ENCODE data around the gene TEKTIP1.
"Not testable (repeated sequence)": the region's sequence is repeated elsewhere in the genome, so short reads cannot be mapped to it uniquely, and the experiment has no call there.

The TEKTIP1 gene

GRCh38 chr19:3548606-3549005 lies 9.6 kb downstream of the TEKTIP1 start:
- no peak for ATAC-seq
- H3K27me3 Mint-ChIP-seq: no peaks in the 10 kb centered on the region

GRCh38 chr19:3549816-3550215 lies 10.8 kb downstream of the TEKTIP1 start:
- H3K4me3 Mint-ChIP-seq: no peak overlapping the region
- peaks cover 3% of the 10 kb centered on the region for H3K36me3 Mint-ChIP-seq (ENCODE audit: low read depth)
- H3K27ac Mint-ChIP-seq: no peak overlapping the region
- DNase-seq (no peak), ATAC-seq (no peak)
- no peaks in the 10 kb centered on the region for H3K9me3 Mint-ChIP-seq
- H3K4me1 Mint-ChIP-seq: peaks cover 34% of the 10 kb centered on the region
- no peaks in the 10 kb centered on the region for H3K27me3 Mint-ChIP-seq

More at GRCh38 chr19:3548606-3549005, 9.6 kb downstream of the TEKTIP1 start:
- DNase-seq: no peak
- Mint-ChIP-seq H3K4me1 (peaks cover 27% of the 10 kb centered on the region), H3K36me3 (ENCODE audit: low read depth) (peaks cover 3% of the 10 kb centered on the region), H3K4me3 (no peak overlapping the region), H3K9me3 (no peaks in the 10 kb centered on the region), H3K27ac (no peak overlapping the region)

GRCh38 chr19:3550947-3551791 lies 12.2 kb downstream of the TEKTIP1 start:
- peak overlapping the region; percentile 31 for H3K27ac Mint-ChIP-seq
- ATAC-seq: no peak
- H3K4me3 Mint-ChIP-seq: no peak overlapping the region
- peaks cover 37% of the 10 kb centered on the region for H3K4me1 Mint-ChIP-seq
- H3K36me3 Mint-ChIP-seq (ENCODE audit: low read depth): no peaks in the 10 kb centered on the region
- H3K27me3 Mint-ChIP-seq: no peaks in the 10 kb centered on the region
- no peak for DNase-seq
- no peaks in the 10 kb centered on the region for H3K9me3 Mint-ChIP-seq

- H3K36me3 Mint-ChIP-seq (ENCODE audit: low read depth): peaks cover 1% of the 10 kb centered on the region
- no peak for ATAC-seq
- no peaks in the 10 kb centered on the region for H3K27me3 Mint-ChIP-seq
- DNase-seq: no peak
- no peaks in the 10 kb centered on the region for H3K9me3 Mint-ChIP-seq
- peaks cover 43% of the 10 kb centered on the region for H3K4me1 Mint-ChIP-seq
- peak overlapping the region; percentile 31 for H3K27ac Mint-ChIP-seq
- no peak overlapping the region for H3K4me3 Mint-ChIP-seq
These were observed 12.8 kb downstream of the TEKTIP1 start for GRCh38 chr19:3551792-3552095.

- Mint-ChIP-seq H3K4me1 (peaks cover 52% of the 10 kb centered on the region), H3K9me3 (no peaks in the 10 kb centered on the region), H3K36me3 (ENCODE audit: low read depth) (peaks cover 2% of the 10 kb centered on the region), H3K4me3 (peak overlapping the region; percentile 99), H3K27me3 (no peaks in the 10 kb centered on the region), H3K27ac (peak overlapping the region; percentile 80)
- DNase-seq: no peak
- no peak for ATAC-seq
These were observed 15.5 kb downstream of the TEKTIP1 start for GRCh38 chr19:3554254-3555083.

GRCh38 chr19:3555653-3556422 lies 16.9 kb downstream of the TEKTIP1 start:
- H3K36me3 Mint-ChIP-seq (ENCODE audit: low read depth): peaks cover 2% of the 10 kb centered on the region
- H3K4me3 Mint-ChIP-seq: peak overlapping the region; percentile 99
- ATAC-seq (no peak), DNase-seq (no peak)
- no peaks in the 10 kb centered on the region for H3K9me3 Mint-ChIP-seq
- H3K4me1 Mint-ChIP-seq: peaks cover 51% of the 10 kb centered on the region
- no peaks in the 10 kb centered on the region for H3K27me3 Mint-ChIP-seq
- peak overlapping the region; percentile 94 for H3K27ac Mint-ChIP-seq

GRCh38 chr19:3556423-3556977 lies 17.5 kb downstream of the TEKTIP1 start:
- Mint-ChIP-seq H3K27me3 (no peaks in the 10 kb centered on the region), H3K27ac (peak overlapping the region; percentile 94), H3K36me3 (ENCODE audit: low read depth) (peaks cover 2% of the 10 kb centered on the region), H3K9me3 (no peaks in the 10 kb centered on the region), H3K4me1 (peaks cover 48% of the 10 kb centered on the region), H3K4me3 (peak overlapping the region; percentile 99)
- DNase-seq: no peak
- no peak for ATAC-seq

- DNase-seq: peak; percentile 78
- peak overlapping the region; percentile 99 for H3K4me3 Mint-ChIP-seq
- peaks cover 44% of the 10 kb centered on the region for H3K4me1 Mint-ChIP-seq
- ATAC-seq: peak; percentile 55
- peaks cover 2% of the 10 kb centered on the region for H3K36me3 Mint-ChIP-seq (ENCODE audit: low read depth)
- H3K27me3 Mint-ChIP-seq: no peaks in the 10 kb centered on the region
- no peaks in the 10 kb centered on the region for H3K9me3 Mint-ChIP-seq
- peak overlapping the region; percentile 94 for H3K27ac Mint-ChIP-seq
These were observed 18.0 kb downstream of the TEKTIP1 start for GRCh38 chr19:3556978-3557460.

- Mint-ChIP-seq H3K36me3 (ENCODE audit: low read depth) (peaks cover 2% of the 10 kb centered on the region), H3K27ac (peak within 1 kb of the TSS; percentile 94), H3K4me1 (peaks cover 41% of the 10 kb centered on the region), H3K27me3 (no peaks in the 10 kb centered on the region), H3K9me3 (no peaks in the 10 kb centered on the region), H3K4me3 (peak within 1 kb of the TSS; percentile 99)
- peak; percentile 97 for DNase-seq
- peak; percentile 89 for ATAC-seq
These were observed 18.7 kb downstream of the TEKTIP1 start, which contains the start of gene MFSD12 for GRCh38 chr19:3557461-3558248. TSS of gene MFSD12 (minus strand) at chr19:3557586. CDS start at chr19:3557403, 183 bp downstream.

GRCh38 chr19:3563709-3564524 lies 24.9 kb downstream of the TEKTIP1 start:
- no peak for DNase-seq

GRCh38 chr19:3565139-3565538 lies 26.2 kb downstream of the TEKTIP1 start:
- H3K4me1 Mint-ChIP-seq: peaks cover 2% of the 10 kb centered on the region
- no peaks in the 10 kb centered on the region for H3K36me3 Mint-ChIP-seq (ENCODE audit: low read depth)
- no peaks in the 10 kb centered on the region for H3K9me3 Mint-ChIP-seq
- no peak for DNase-seq
- no peak for ATAC-seq
- no peaks in the 10 kb centered on the region for H3K27me3 Mint-ChIP-seq
- no peak overlapping the region for H3K27ac Mint-ChIP-seq
- H3K4me3 Mint-ChIP-seq: no peak overlapping the region

More at GRCh38 chr19:3563709-3564524, 24.9 kb downstream of the TEKTIP1 start:
- Mint-ChIP-seq H3K27ac (no peak overlapping the region), H3K4me1 (peaks cover 2% of the 10 kb centered on the region), H3K27me3 (no peaks in the 10 kb centered on the region), H3K9me3 (no peaks in the 10 kb centered on the region), H3K4me3 (no peak overlapping the region), H3K36me3 (ENCODE audit: low read depth) (no peaks in the 10 kb centered on the region)
- ATAC-seq: no peak

- not testable (repeated sequence) for H3K27ac Mint-ChIP-seq; H3K4me3 Mint-ChIP-seq; H3K36me3 Mint-ChIP-seq (ENCODE audit: low read depth); ATAC-seq; DNase-seq; H3K9me3 Mint-ChIP-seq; H3K27me3 Mint-ChIP-seq
- H3K4me1 Mint-ChIP-seq: peaks cover 17% of the 10 kb centered on the region
These were observed 31.1 kb downstream of the TEKTIP1 start for GRCh38 chr19:3570042-3570441.

GRCh38 chr19:3570606-3571011 lies 31.6 kb downstream of the TEKTIP1 start:
- DNase-seq (no peak), ATAC-seq (no peak)
- no peaks in the 10 kb centered on the region for H3K27me3 Mint-ChIP-seq
- peaks cover 18% of the 10 kb centered on the region for H3K4me1 Mint-ChIP-seq
- H3K27ac Mint-ChIP-seq: no peak overlapping the region
- no peaks in the 10 kb centered on the region for H3K9me3 Mint-ChIP-seq
- H3K36me3 Mint-ChIP-seq (ENCODE audit: low read depth): peaks cover 6% of the 10 kb centered on the region
- H3K4me3 Mint-ChIP-seq: no peak overlapping the region
